H1 (cell line): ENCODE data around the gene INO80. TPM values are rescaled to one million over a fixed set of nuclear protein-coding genes. Genes with fewer than 3 reads are reported as not detected.

ENCODE experiments used
- CTCF ChIA-PET: fragments of 300-600 bp; sonication (Branson Sonifier 250); formaldehyde crosslinking; loops from one replicate; lab custom pipeline; 2021; ENCODE audit not compliant: partially characterized antibody; lab: Charles Lee
- POLR2A ChIA-PET: fragments of 300-600 bp; sonication (Branson Sonifier 250); formaldehyde crosslinking; loops from one replicate; lab custom pipeline; 2021; ENCODE audit warnings: inconsistent platforms; ENCODE audit not compliant: partially characterized antibody; lab: Charles Lee
- DNase-seq, 2 experiments: peaks; one replicate each; pipeline versions ENCODE4 v3.0.0 to v3.0.0-alpha.2; 2010 to 2022; ENCODE audit warnings: low spot score in 2 of 2, low read depth in 1 of 2, mixed read lengths in 1 of 2
- FAIRE-seq: peaks from 2 replicates; lab custom pipeline; 2011; peaks lifted over from hg19 to GRCh38; lab: Jason Lieb, UNC
- H2AFZ ChIP-seq: 2 replicates; pipeline ENCODE4 v1.8.1; 2012; ENCODE audit warnings: low read length, inconsistent platforms
- H2AK5ac ChIP-seq: 2 replicates; pipeline ENCODE4 v1.6.1; 2013; ENCODE audit warnings: low read depth, low read length
- H2BK120ac ChIP-seq: replicated peaks from 2 replicates; pipeline ENCODE3; 2013; ENCODE audit warnings: low read depth, low read length, inconsistent platforms
- H2BK12ac ChIP-seq: 2 replicates; pipeline ENCODE4 v1.6.1; 2013; ENCODE audit warnings: low read depth, low read length
- H2BK15ac ChIP-seq: 2 replicates; pipeline ENCODE4 v1.6.1; 2013; ENCODE audit warnings: low read length
- H2BK20ac ChIP-seq: 2 replicates; pipeline ENCODE4 v1.6.1; 2013; ENCODE audit warnings: low read length
- H2BK5ac ChIP-seq: 2 replicates; pipeline ENCODE4 v1.6.1; 2013; ENCODE audit warnings: low read depth, low read length
- H3K14ac ChIP-seq: 2 replicates; pipeline ENCODE4 v1.6.1; 2013; ENCODE audit warnings: inconsistent platforms; ENCODE audit not compliant: insufficient read length
- H3K18ac ChIP-seq: 2 replicates; pipeline ENCODE4 v1.6.1; 2013; ENCODE audit warnings: low read length; ENCODE audit errors: extremely low read depth
- H3K23ac ChIP-seq: 2 replicates; pipeline ENCODE4 v1.6.1; 2013; ENCODE audit warnings: inconsistent platforms; ENCODE audit not compliant: insufficient read length
- H3K23me2 ChIP-seq: 2 replicates; pipeline ENCODE4 v1.6.1; 2013; ENCODE audit warnings: low read depth, low read length
- H3K27ac ChIP-seq: 2 replicates; pipeline ENCODE4 v1.6.1; 2011; ENCODE audit warnings: low read depth, low read length, inconsistent platforms
- H3K27me3 ChIP-seq, 4 experiments: replicated peaks in 1 of 4; 1 replicate in 1 of 4; 2 replicates in 3 of 4; pipeline versions ENCODE4 v1.6.1 to v1.8.1; 2011 to 2013; ENCODE audit warnings: low read length in 3 of 4, mild to moderate bottlenecking in 3 of 4, inconsistent platforms in 2 of 4, mixed read lengths in 2 of 4, moderate library complexity in 1 of 4; ENCODE audit not compliant: control insufficient read depth in 3 of 4, insufficient read depth in 3 of 4; ENCODE audit errors: extremely low read depth in 1 of 4
- H3K36me3 ChIP-seq, 4 experiments: 2 replicates each; pipeline versions ENCODE4 v1.6.1 to v1.8.1; 2011 to 2013; ENCODE audit warnings: mild to moderate bottlenecking in 4 of 4, low read length in 3 of 4, moderate library complexity in 2 of 4, control low read depth in 1 of 4, inconsistent platforms in 1 of 4; ENCODE audit not compliant: insufficient read depth in 4 of 4, control insufficient read depth in 2 of 4
- H3K4ac ChIP-seq: replicated peaks from 2 replicates; pipeline ENCODE3; 2013; ENCODE audit warnings: low read length, low read depth, mixed read lengths, inconsistent platforms; ENCODE audit not compliant: insufficient read length
- H3K4me1 ChIP-seq, 4 experiments: replicated peaks in 1 of 4; 1 replicate in 1 of 4; 2 replicates in 3 of 4; pipeline versions ENCODE4 v1.6.1 to v1.8.1; 2011 to 2013; ENCODE audit warnings: low read length in 3 of 4, inconsistent platforms in 2 of 4, mixed read lengths in 1 of 4; ENCODE audit not compliant: insufficient read depth in 4 of 4, control insufficient read depth in 3 of 4
- H3K4me2 ChIP-seq, 2 experiments: 2 replicates each; pipeline versions ENCODE4 v1.6.1 to v1.8.1; 2011 to 2013; ENCODE audit warnings: low read depth in 2 of 2, low read length in 2 of 2, control low read depth in 1 of 2, inconsistent platforms in 1 of 2, mild to moderate bottlenecking in 1 of 2; ENCODE audit not compliant: insufficient read depth in 1 of 2
- H3K4me3 ChIP-seq, 4 experiments: fragments of 200-600, 300-600 bp in 1 of 4; sonication (generic), shearing (Covaris generic), sonication (Bioruptor Twin) in 1 of 4; 2 replicates each; pipeline versions ENCODE4 v1.5.1 to v1.8.1; 2011 to 2016; ENCODE audit warnings: low read length in 4 of 4, low read depth in 3 of 4, control low read depth in 2 of 4, inconsistent platforms in 2 of 4, mild to moderate bottlenecking in 2 of 4, mixed read lengths in 1 of 4, moderate library complexity in 1 of 4; ENCODE audit not compliant: insufficient read depth in 2 of 4; ENCODE audit errors: extremely low read depth in 1 of 4
- H3K56ac ChIP-seq: replicated peaks from 2 replicates; pipeline ENCODE3; 2013; ENCODE audit warnings: low read depth, mild to moderate bottlenecking, mixed read lengths, low read length, inconsistent platforms; ENCODE audit not compliant: insufficient read length
- H3K79me1 ChIP-seq: 2 replicates; pipeline ENCODE4 v1.6.1; 2013; ENCODE audit warnings: low read depth, low read length, control low read depth
- H3K79me2 ChIP-seq, 2 experiments: 2 replicates each; pipeline versions ENCODE4 v1.6.1 to v1.8.1; 2012 to 2013; ENCODE audit warnings: low read length in 2 of 2, mild to moderate bottlenecking in 2 of 2, inconsistent platforms in 1 of 2; ENCODE audit not compliant: insufficient read depth in 2 of 2, control insufficient read depth in 1 of 2
- H3K9ac ChIP-seq, 4 experiments: replicated peaks in 1 of 4; 1 replicate in 1 of 4; 2 replicates in 3 of 4; pipeline versions ENCODE4 v1.6.1 to v1.8.1; 2011 to 2013; ENCODE audit warnings: low read depth in 3 of 4, low read length in 3 of 4, control low read depth in 2 of 4, mild to moderate bottlenecking in 2 of 4, moderate library complexity in 2 of 4, inconsistent platforms in 1 of 4; ENCODE audit errors: extremely low read depth in 1 of 4
- H3K9me3 ChIP-seq, 2 experiments: 2 replicates each; pipeline versions ENCODE4 v1.6.1 to v1.8.1; 2012 to 2013; ENCODE audit warnings: mild to moderate bottlenecking in 2 of 2, moderate library complexity in 2 of 2, control low read depth in 1 of 2, inconsistent platforms in 1 of 2, low read depth in 1 of 2, low read length in 1 of 2, mixed read lengths in 1 of 2; ENCODE audit not compliant: insufficient read depth in 2 of 2
- H4K20me1 ChIP-seq, 2 experiments: replicated peaks in 1 of 2; 2 replicates each; pipeline versions ENCODE3 to v1.8.1; 2011 to 2013; ENCODE audit warnings: inconsistent platforms in 2 of 2, low read length in 2 of 2, mild to moderate bottlenecking in 1 of 2; ENCODE audit not compliant: insufficient read depth in 2 of 2, control insufficient read depth in 1 of 2
- H4K5ac ChIP-seq: 2 replicates; pipeline ENCODE4 v1.6.1; 2013; ENCODE audit warnings: low read length, low read depth, mixed read lengths, inconsistent platforms; ENCODE audit not compliant: insufficient read length
- H4K8ac ChIP-seq: 2 replicates; pipeline ENCODE4 v1.8.0; 2013; ENCODE audit warnings: mild to moderate bottlenecking, moderate library complexity, low read length, inconsistent platforms; ENCODE audit not compliant: insufficient read depth; ENCODE audit errors: extremely low read depth
- H4K91ac ChIP-seq: replicated peaks from 2 replicates; pipeline ENCODE3; 2013; ENCODE audit warnings: low read length, mixed read lengths, inconsistent platforms; ENCODE audit not compliant: insufficient read length
- CBX5 ChIP-seq: fragments of 300-800, 300-1000 bp; sonication (generic); IDR thresholded peaks from 2 replicates; pipeline ENCODE4 v1.7.1; 2016; ENCODE audit warnings: antibody characterized with exemption, low read length, low read depth
- CHD2 ChIP-seq: IDR thresholded peaks from 2 replicates; pipeline ENCODE4 v1.6.1; 2012; ENCODE audit warnings: low read length, improper control_type of control experiment
- CTBP2 ChIP-seq: IDR thresholded peaks from 2 replicates; pipeline ENCODE4 v1.7.0; 2011; ENCODE audit warnings: borderline replicate concordance, mild to moderate bottlenecking, moderate library complexity, mixed read lengths, low read length; ENCODE audit not compliant: insufficient read depth, insufficient read length
- HDAC2 ChIP-seq, 2 experiments: fragments of 300-600 bp in 1 of 2; sonication (generic) in 1 of 2; IDR thresholded peaks; 2 replicates each; pipeline ENCODE4 v1.6.1; 2011 to 2012; ENCODE audit warnings: low read depth in 2 of 2, low read length in 2 of 2, mild to moderate bottlenecking in 2 of 2, moderate library complexity in 2 of 2, borderline replicate concordance in 1 of 2, inconsistent platforms in 1 of 2
- POU5F1 ChIP-seq: IDR thresholded peaks from 2 replicates; pipeline ENCODE4 v1.6.1; 2011; ENCODE audit warnings: low read depth, mild to moderate bottlenecking, low read length, moderate library complexity
- RBBP5 ChIP-seq: IDR thresholded peaks from 2 replicates; pipeline ENCODE4 v1.7.1; 2012; ENCODE audit warnings: low read depth, mild to moderate bottlenecking, inconsistent platforms, low read length, moderate library complexity, borderline replicate concordance
- SAP30 ChIP-seq: fragments of 300-600 bp; sonication (generic); IDR thresholded peaks from 2 replicates; pipeline ENCODE4 v1.7.1; 2012; ENCODE audit warnings: low read length, moderate library complexity, mild to moderate bottlenecking, inconsistent platforms; ENCODE audit not compliant: insufficient read depth, insufficient replicate concordance
- SP2 ChIP-seq: IDR thresholded peaks from 2 replicates; pipeline ENCODE4 v1.6.1; 2012; ENCODE audit warnings: mild to moderate bottlenecking, low read length, inconsistent platforms
- SP4 ChIP-seq: IDR thresholded peaks from 2 replicates; pipeline ENCODE4 v1.6.1; 2012; ENCODE audit warnings: low read length, inconsistent platforms
- TAF7 ChIP-seq: optimal IDR thresholded peaks from 2 replicates; pipeline ENCODE3; 2011; ENCODE audit warnings: low read depth, mild to moderate bottlenecking, inconsistent platforms, low read length, moderate library complexity, borderline replicate concordance
- TCF12 ChIP-seq: IDR thresholded peaks from 2 replicates; pipeline ENCODE4 v1.6.1; 2011; ENCODE audit warnings: low read depth, mild to moderate bottlenecking, low read length
- WGBS, 2 experiments: shearing (Covaris generic) in 1 of 2; methylation state at CpG; one replicate each; pipeline versions ENCODE4 v1.1.6 to v1.1.7; 2013 to 2015; ENCODE audit warnings: low lambda C conversion rate in 2 of 2, mixed read lengths in 2 of 2, inconsistent platforms in 1 of 2, low coverage in 1 of 2, missing lambda C conversion rate in 1 of 2; ENCODE audit not compliant: insufficient replicate concordance in 2 of 2, insufficient coverage in 1 of 2, insufficient read length in 1 of 2; ENCODE audit errors: extremely low coverage in 1 of 2, missing lambda C conversion rate in 1 of 2; 5-methylcytosine and 5-hydroxymethylcytosine counted together
- polyA plus RNA-seq, 7 experiments: library from polyadenylated mRNA; depleted of rRNA in 3 of 7; stranded (reverse) in 5 of 7; unstranded in 2 of 7; fragments of >200 nt in 5 of 7; fragments of 200-250 nt in 2 of 7; gene quantifications; 1 replicate in 5 of 7; 2 replicates in 1 of 7; 4 replicates in 1 of 7; pipeline versions ENCODE4 v1.2.1 to v1.2.3, GENCODE V29; 2011 to 2013; ENCODE audit warnings: missing spikeins in 2 of 7, mixed read lengths in 2 of 7
- total RNA-seq: library from RNA; stranded (reverse); fragmentation: NEBNext Ultra II Directional; extraction: Animal tissue kit (Norgen Biotek cat#: 25700); gene quantifications from 2 replicates; pipeline ENCODE4 v1.2.1, GENCODE V29; 2021
- TF ChIP-seq, protein P1 (sequence below): IDR thresholded peaks from 2 replicates; pipeline ENCODE4 v1.6.1; 2012; ENCODE audit warnings: inconsistent platforms

Gene INO80
- total and polyA plus RNA-seq, 2 of the 8 experiments (the other 6 are each of a cell fraction or from before 2014, with no cell fraction given) = 4.3 to 24.5 TPM

DNA sequence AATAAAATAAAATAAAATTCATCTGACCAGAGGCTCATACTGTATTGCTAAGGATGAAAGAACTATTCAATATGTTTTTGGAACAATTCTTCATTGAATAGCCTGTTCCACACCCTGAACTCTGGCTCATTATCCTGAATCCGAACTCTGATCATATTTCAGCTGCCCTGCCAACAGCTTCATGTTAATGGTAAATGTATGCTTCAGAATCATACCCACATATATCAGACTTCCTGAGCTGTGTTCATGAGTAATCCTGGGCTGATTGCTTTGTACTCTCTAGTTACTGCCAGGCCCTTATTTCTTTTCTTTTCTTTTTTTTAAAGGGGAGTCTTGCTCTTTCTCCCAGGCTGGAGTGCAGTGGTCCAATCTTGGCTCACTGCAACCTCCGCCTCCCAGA lies 11.8 kb downstream of the INO80 start:
- no peak overlapping the region for H2AFZ ChIP-seq
- H3K27ac ChIP-seq = no peak overlapping the region
- H3K23ac ChIP-seq = no peak overlapping the region
- H4K91ac ChIP-seq = no peak overlapping the region
- no peaks in the 10 kb centered on the region for H3K36me3 ChIP-seq
- H3K18ac ChIP-seq = no peak overlapping the region
- TF ChIP-seq SP2 (no peak), SAP30 (no peak), CBX5 (no peak), CTBP2 (no peak), TAF7 (no peak), HDAC2 (IDR thresholded peaks at IDR 0.05; ENCODE audit: borderline replicate concordance in 1 of 2, low read depth in 2 of 2, low read length in 2 of 2) (no peak), CHD2 (no peak), TCF12 (no peak), SP4 (no peak), RBBP5 (no peak), POU5F1 (no peak)
- TF ChIP-seq, protein P1, sequence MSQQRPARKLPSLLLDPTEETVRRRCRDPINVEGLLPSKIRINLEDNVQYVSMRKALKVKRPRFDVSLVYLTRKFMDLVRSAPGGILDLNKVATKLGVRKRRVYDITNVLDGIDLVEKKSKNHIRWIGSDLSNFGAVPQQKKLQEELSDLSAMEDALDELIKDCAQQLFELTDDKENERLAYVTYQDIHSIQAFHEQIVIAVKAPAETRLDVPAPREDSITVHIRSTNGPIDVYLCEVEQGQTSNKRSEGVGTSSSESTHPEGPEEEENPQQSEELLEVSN = no peak
- TF ChIP-seq, all 59 proteins: peak for 0
- 0 out of 2 replicates have a peak, but pooled peaks cover 2% of the 10 kb centered on the region for H3K79me1 ChIP-seq
- FAIRE-seq = no peak
- peaks cover 0 to 2% of the 10 kb centered on the region in 2 experiments for H4K20me1 ChIP-seq
- H2AK5ac ChIP-seq = no peak overlapping the region
- no peak overlapping the region for H2BK5ac ChIP-seq
- H2BK15ac ChIP-seq = no peak overlapping the region
- ChIA-PET POLR2A (interaction anchor here (1.2 to 1.5 kb wide), 2 partner anchors 8 to 228 kb away, joined by 3 read pairs; partner anchors contain the start of gene OIP5), CTCF (no interaction called here)
- H3K56ac ChIP-seq = no peak overlapping the region
- no peak overlapping the region for H4K5ac ChIP-seq
- DNase-seq = no peak
- H3K23me2 ChIP-seq = no peaks in the 10 kb centered on the region
- H2BK12ac ChIP-seq = no peak overlapping the region
- no peak overlapping the region for H3K14ac ChIP-seq
- no peak overlapping the region for H3K4me3 ChIP-seq
- peaks cover 0 to 85% of the 10 kb centered on the region in 2 experiments; a peak in 2 of 4 replicates for H3K79me2 ChIP-seq
- H3K4me2 ChIP-seq = no peak overlapping the region
- no peak overlapping the region for H2BK120ac ChIP-seq
- no peak overlapping the region for H2BK20ac ChIP-seq
- H4K8ac ChIP-seq = no peak overlapping the region
- no peaks in the 10 kb centered on the region for H3K27me3 ChIP-seq
- no peaks in the 10 kb centered on the region for H3K9me3 ChIP-seq
- no peak overlapping the region for H3K9ac ChIP-seq
- WGBS, 2 experiments = 95% methylated on average over 2 of the region's 2 CpGs; no CpG with 5 or more reads in 1 of the 2 experiments
- H3K4ac ChIP-seq = no peak overlapping the region
- no peaks in the 10 kb centered on the region for H3K4me1 ChIP-seq
